GM08714 (cell line): Measurements from ENCODE around the gene ALOXE3.

Source experiments
- H3K4me3 ChIP-seq: fragments of 200-500 bp; sonication (Bioruptor generic); 2 replicates; pipeline ENCODE4 v1.5.1; 2014; ENCODE audit warnings: mild to moderate bottlenecking, low read length, inconsistent platforms
- ZNF274 ChIP-seq: IDR thresholded peaks from 2 replicates; pipeline ENCODE4 v1.6.1; 2012; ENCODE audit warnings: mild to moderate bottlenecking, low read depth, low read length

ALOXE3 gene

DNA sequence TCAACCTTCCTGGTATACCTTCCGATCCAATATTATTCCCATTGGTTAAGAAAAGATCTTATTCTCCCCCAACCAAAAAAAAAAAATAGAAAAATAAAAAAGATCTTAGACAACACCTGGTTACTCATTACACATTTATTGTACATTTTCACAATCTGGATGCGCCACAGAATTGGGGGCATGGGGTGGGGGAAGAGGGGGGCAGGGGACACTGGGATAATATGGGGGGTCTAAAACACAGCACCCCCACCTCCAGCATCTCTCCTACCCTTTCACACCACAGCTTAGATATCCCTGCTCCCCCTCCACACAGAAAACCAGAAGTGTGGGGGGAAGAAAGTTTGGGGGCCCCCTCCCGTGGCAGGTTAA lies 40.7 kb upstream of the ALOXE3 start:
- H3K4me3 ChIP-seq = no peak overlapping the region

DNA sequence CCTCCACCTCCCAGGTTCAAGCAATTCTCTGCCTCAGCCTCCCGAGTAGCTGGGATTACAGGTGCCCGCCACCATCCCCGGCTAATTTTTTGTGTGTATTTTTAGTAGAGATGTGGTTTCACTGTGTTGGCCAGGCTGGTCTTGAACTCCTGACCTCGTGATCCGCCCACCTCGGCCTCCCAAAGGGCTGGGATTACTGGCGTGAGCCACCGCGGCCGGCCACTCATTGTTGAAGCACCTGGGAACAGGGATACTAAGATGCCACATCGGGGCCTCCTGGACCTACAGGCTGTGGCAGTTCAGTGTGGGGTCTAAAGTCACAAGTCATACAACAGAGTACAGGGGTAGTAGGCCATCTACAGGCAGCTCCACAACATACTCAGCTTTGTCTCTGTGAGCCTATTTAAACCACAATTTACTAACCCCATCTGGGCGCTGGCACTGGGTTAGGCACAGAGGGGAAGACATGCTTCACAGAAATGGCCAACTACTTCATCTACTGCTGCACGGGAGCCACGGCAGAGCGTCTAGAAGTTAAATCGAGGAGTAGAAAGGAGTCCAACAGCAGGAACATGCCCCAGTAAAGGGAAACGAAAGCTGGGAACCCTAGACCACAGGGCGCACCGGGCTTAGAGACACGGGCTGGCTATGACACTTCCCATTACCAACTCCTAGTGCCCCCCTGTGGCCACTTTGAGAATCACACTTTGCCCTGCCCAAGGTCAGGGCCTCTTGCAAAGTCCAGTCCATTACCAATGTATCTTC lies 40.1 kb upstream of the ALOXE3 start:
- TF ChIP-seq ZNF274 = no peak
- H3K4me3 ChIP-seq = no peak overlapping the region

More for the DNA sequence above, 40.7 kb upstream of the ALOXE3 start:
- no peak for TF ChIP-seq ZNF274

DNA sequence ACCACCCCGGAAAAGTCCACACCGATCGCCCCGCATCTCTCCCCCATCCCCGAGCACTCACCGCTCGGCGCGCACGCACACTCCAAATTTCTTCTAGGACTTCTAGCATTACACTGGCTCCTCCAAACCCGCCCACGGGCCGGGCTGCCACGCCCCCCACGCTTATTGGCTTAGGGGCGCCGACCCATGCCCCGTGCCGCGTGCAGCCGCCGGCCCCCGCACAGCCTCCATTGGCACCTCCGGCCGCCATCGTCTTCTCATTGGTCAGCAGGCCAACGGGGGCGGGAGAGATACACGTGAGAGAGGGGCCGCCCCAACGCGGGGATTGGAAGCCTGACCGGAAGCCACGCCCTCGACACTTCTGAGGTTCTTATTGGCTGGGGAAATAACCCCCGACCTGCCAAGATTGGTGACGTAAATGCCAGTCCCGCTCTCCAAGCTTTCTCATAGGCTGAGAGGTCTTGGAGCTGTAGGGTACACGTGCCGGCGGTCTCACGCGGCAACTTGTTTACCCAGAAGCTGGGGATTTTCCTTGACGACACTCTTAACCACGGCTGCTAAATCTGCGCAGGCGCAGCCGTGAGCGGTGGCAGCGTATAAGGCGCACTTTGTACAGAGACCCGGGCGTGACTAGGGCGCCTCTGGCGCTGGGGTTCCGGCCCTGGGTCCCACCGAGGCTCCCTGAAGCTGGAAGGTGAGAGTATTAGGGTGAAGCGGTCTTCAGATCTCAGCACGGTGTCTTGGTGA lies 38.1 kb upstream of the ALOXE3 start:
- H3K4me3 ChIP-seq = peak overlapping the region; percentile 77
- TF ChIP-seq ZNF274 = no peak

DNA sequence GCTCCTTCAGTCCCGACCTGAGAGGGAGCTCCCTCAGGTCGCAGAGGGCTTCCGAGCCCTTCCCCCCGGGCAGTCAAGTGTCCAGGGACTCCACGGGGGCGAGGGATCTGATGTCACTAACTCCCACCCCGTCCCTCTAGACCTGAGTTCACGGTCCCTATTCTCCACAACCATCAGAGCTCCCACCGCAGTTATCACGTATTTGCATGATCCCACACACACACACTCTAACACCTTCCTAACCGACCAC lies 37.6 kb upstream of the ALOXE3 start:
- TF ChIP-seq ZNF274 = no peak
- peak overlapping the region; percentile 77 for H3K4me3 ChIP-seq

DNA sequence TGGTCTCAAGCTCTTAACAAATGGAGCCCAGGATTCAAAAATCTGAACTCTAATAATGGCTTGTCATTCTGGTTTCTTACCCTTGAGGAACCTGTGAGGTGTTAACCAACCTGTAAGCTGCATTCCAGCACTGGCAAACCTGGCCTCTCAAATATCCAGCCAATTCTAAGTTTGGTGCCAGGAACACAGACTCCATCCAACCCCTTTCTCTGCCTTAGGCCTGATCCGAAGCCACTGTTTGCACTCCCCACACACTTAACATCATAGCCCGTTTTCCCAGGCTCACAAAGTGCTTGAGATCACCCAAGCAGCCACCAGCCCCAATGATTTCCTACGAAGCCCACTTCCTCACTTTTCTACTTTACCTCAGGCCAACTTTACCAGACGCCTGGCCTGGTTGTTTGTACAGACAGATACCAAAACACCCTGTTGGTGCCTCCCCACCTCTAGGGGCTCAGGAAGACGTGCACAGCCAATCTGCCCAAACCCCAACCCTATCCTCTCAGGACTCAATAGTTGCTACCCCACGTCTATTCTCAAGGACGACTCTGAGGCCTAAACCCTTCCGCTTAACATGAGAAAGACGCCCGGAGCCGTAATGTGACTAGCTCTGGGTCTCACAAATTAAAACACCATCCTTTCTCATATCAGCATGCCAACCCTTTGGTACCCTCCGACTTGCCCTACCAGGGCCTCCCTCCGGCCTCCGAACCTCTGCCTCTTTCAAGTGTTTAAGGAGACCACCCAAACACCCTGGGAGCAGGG lies 37.1 kb upstream of the ALOXE3 start:
- TF ChIP-seq ZNF274 = no peak
- peak overlapping the region; percentile 77 for H3K4me3 ChIP-seq

DNA sequence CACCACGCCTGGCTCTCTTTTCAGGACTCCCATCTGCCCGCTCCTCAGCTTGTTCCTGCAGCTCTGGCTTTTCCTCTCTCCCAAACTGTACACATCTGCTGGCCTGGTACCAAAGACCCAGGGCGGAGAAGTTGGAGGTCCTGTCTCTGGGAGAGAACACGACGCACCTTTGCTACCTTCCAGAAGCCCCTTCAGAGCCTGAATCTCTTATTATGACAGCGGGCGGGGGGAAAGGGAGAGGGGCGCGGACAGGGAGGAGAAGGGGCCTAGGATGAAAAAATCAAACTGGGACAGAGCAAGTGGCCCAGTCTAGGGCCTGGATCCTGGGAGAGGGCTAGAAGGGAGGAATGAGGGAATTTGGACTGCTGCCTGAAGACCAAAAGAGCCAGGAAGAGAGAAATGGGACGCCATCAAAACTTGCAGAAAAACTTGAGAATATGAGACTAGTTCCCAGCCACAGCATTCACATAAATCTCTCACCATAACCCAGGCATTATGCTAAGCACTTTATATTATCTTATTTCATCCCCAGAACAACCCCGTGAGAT lies 36.4 kb upstream of the ALOXE3 start:
- no peak overlapping the region for H3K4me3 ChIP-seq
- no peak for TF ChIP-seq ZNF274

DNA sequence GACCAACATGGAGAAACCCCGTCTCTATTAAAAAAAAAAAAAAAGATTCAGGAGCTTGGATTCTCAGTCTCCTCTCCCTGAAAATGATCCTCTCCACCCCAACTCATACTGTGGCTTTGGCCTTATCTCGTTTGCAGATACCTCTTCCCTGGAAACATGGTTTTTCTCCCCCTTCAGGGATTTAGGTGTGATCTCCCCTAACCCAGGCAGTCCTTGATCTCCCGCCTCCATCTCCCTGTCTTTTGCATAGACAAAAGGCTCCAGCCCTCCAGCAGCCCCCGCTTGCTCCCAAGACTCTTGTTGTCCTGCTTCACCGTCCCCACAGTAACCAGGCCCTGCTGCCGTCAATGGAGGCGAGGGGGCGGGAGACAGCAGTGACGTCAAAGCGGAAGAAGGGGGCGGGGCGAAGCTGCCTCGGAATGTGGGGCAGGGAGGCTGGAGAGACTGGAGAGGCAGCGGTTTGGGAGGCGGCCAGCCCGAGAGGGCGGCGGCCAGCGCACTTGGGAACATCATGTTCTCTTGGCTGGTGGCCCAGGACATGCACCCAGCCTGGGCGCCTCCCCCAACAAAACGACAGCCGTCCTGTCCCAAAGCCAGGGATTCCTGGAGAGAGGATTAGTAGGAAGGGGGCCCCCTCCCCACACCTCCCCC lies 35.8 kb upstream of the ALOXE3 start:
- H3K4me3 ChIP-seq = no peak overlapping the region; the same call in 1 of the 2 replicates
- TF ChIP-seq ZNF274 = no peak

DNA sequence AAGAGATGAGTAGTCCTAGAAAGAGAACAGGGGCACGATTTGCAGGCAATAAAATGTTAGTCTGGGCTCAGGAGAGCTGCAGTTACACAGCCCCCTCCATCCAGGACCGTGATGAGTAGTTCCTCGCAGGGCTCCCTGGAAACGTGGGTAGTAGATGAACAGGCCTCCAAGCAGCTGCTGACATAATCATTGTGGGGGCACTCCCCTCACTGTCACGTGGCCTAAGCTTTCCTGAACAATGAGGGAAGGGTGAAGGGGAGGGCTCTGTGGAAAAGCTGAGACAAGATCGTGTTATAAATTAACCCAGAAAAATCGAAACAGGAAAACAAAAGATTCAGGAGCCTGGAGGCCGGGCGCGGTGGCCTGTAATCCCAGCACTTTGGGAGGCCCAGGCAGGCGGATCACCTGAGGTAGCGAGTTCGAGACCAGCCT lies 35.2 kb upstream of the ALOXE3 start:
- no peak for TF ChIP-seq ZNF274
- H3K4me3 ChIP-seq = no peak overlapping the region; the same call in 1 of the 2 replicates

DNA sequence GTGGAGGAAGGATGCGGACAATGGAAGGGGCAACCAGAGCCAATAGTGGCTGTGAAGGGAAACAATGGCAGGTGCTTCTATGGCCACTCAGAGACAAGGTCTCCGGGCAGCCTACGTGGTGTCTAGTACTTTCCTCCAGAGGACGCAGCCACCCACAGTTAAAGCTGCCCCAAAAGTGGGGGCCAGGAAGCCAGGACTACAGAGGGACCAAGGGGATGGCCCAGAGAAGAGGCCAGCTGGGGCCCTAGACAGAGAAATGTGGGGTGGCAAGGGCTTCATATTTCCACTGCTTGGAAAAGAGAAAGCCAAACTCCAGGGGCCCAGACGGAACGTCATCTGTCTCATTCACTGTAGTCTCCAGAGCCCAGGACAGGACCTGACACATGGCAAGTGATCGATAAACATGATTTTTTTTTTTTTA lies 34.7 kb upstream of the ALOXE3 start:
- H3K4me3 ChIP-seq = no peak overlapping the region
- no peak for TF ChIP-seq ZNF274

DNA sequence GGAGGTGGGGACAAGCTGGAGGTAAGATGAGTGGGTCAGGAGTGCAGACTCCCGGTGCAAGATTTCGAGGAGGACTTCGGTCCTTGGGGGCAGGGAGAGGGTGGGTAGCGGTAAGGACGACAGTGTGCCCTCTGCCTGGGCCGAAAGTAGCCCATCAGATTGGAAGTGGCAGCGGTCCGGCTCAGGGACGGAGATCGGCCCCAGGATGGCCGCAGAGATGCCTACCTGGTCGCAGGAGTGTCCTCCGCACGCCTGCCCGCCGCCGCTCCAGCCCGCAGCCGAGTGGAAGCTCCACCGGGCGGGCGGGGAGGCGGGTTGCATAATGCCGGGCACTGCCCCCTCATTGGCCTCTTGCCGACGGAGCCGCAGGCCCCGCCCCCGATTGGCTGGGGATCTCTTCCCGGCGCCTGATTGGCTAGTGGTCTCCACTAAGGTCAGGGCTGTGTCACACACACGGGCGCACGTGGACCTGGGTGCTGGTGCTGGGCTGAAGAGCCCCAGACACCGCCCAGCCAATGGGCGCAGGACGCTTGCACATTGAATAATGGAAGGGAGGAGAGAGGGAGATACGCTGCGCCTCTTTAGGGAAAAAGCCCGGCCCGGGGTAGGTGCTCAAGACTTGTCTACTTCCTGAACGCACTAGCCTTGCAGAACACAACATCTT lies 33.9 kb upstream of the ALOXE3 start, which contains the start of gene PER1:
Gene PER1, minus strand, starts transcription at position 293 of the 664 bp plus-strand sequence. CDS start 1,698 bp downstream, outside the sequence.
- H3K4me3 ChIP-seq = peak within 1 kb of the TSS; percentile 73
- TF ChIP-seq ZNF274 = no peak

DNA sequence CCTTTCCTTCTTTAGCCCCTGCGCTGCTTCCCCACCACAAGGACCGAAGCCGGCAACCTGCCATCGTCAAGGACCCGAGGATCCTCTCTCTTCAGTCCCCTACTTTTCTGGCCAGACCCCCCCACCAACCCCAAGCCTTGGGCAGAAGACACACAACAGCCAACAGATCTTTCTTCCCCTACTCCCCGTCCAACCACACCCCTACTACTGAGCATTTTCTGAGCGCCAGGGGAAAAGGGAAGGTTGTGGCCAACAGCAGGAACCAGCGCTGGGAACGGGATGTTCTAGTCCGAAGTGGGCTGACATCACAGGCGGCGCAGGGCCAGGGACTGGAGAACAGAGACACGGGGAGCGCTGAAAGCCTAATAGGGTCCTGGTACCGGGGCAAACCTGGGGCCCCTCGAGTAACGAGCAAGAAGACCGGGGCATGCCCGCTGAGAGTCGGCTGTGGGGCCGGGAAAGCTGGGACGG lies 33.4 kb upstream of the ALOXE3 start:
- TF ChIP-seq ZNF274 = no peak

DNA sequence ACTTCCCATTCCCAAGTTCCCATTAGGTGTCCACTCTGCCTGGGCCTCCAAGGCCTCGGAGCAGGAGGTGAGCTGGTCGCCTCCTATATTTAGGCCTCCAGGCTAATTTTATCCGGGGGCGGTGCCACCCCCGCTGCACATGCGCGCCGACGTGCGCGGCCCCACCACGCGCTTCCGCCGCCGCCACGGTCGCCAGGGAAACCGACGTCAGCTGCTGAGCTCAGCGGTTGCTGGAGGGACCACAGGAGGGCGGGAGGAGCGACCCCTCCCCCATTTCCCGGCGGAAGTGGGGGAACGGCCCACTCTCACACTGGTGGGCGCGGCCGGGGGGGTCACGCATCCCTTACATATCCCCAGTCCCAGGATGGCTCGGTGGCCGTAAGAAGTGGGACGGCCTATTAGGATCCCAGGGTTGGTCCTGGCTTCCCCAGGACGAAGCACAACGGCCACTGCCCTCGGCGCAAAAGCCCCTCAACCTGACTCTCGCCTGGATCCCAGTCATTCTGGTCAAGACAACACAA lies 32.9 kb upstream of the ALOXE3 start:
- H3K4me3 ChIP-seq = peak overlapping the region; percentile 73; the same call in 1 of the 2 replicates
- TF ChIP-seq ZNF274 = no peak

More for the DNA sequence above, 33.4 kb upstream of the ALOXE3 start:
- H3K4me3 ChIP-seq = peak overlapping the region; percentile 73
